GM12801 (cell line): ENCODE measurements around the gene KLHL8.

ENCODE experiments used
- CTCF ChIP-seq: IDR thresholded peaks from one replicate; pipeline ENCODE4 v1.5.1; 2011; ENCODE audit warnings: control low read depth; ENCODE audit not compliant: insufficient read length; ENCODE audit errors: extremely low read depth

Gene KLHL8

GRCh38 chr4:87220094-87220822, at the start of gene KLHL8:
KLHL8 (minus strand) TSS chr4:87220618; CDS start chr4:87195539, 25,079 bp downstream.
- TF ChIP-seq CTCF = no peak

GRCh38 chr4:87270144-87270543, 49.7 kb upstream of the KLHL8 start:
- no peak for TF ChIP-seq CTCF

GRCh38 chr4:87268411-87268810, 48.0 kb upstream of the KLHL8 start:
- no peak for TF ChIP-seq CTCF

- TF ChIP-seq CTCF = no peak
Measured at GRCh38 chr4:87266986-87267385, 46.6 kb upstream of the KLHL8 start.

- TF ChIP-seq CTCF = no peak
Measured at GRCh38 chr4:87262886-87263285, 42.5 kb upstream of the KLHL8 start.

GRCh38 chr4:87260477-87260876, 40.1 kb upstream of the KLHL8 start:
- TF ChIP-seq CTCF = no peak

- TF ChIP-seq CTCF = no peak
Measured at GRCh38 chr4:87258677-87259076, 38.3 kb upstream of the KLHL8 start.

GRCh38 chr4:87257523-87257922, 37.1 kb upstream of the KLHL8 start:
- TF ChIP-seq CTCF = no peak
